A673 (cell line): ENCODE measurements around the gene MTHFD1L.
"Not testable (repeated sequence)": the region's sequence is repeated elsewhere in the genome, so short reads cannot be mapped to it uniquely, and the experiment has no call there.

Source experiments
- EZH2 ChIP-seq: fragments of 200-600 bp; sonication (generic); IDR thresholded peaks from 2 replicates; pipeline ENCODE4 v1.6.1; 2017; ENCODE audit warnings: borderline replicate concordance, low read depth, mild to moderate bottlenecking, mixed read lengths, antibody characterized with exemption, low read length; ENCODE audit not compliant: poor library complexity, severe bottlenecking
- TF ChIP-seq, protein P1 (sequence below): fragments of 300-800, 200-600 bp; sonication (generic); conservative IDR thresholded peaks from 2 replicates; pipeline ENCODE4 v1.5.1; 2017; ENCODE audit warnings: low read depth, mild to moderate bottlenecking, antibody characterized with exemption, low read length, moderate library complexity, mixed read lengths

DNA sequence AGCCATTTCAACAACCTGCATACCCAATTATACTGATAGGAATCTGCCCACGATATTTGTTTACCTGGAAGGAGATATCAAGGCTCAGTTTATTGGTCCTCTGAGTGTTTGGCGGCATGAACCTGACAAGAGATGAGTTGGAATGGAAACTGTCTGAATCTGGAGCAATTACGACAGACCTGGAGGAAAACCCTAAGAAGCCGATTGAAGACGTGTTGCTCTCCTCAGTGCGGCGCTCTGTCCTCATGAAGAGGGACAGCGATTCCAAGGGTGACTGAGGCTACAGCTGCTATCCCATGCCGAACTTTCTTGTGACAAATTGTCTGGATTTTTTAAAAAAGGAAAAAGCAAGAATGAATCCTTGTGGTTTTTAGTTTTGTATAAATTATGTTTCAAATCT lies 37.4 kb upstream of the MTHFD1L start:
- TF ChIP-seq, protein P1, sequence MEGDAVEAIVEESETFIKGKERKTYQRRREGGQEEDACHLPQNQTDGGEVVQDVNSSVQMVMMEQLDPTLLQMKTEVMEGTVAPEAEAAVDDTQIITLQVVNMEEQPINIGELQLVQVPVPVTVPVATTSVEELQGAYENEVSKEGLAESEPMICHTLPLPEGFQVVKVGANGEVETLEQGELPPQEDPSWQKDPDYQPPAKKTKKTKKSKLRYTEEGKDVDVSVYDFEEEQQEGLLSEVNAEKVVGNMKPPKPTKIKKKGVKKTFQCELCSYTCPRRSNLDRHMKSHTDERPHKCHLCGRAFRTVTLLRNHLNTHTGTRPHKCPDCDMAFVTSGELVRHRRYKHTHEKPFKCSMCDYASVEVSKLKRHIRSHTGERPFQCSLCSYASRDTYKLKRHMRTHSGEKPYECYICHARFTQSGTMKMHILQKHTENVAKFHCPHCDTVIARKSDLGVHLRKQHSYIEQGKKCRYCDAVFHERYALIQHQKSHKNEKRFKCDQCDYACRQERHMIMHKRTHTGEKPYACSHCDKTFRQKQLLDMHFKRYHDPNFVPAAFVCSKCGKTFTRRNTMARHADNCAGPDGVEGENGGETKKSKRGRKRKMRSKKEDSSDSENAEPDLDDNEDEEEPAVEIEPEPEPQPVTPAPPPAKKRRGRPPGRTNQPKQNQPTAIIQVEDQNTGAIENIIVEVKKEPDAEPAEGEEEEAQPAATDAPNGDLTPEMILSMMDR: not testable (repeated sequence)
- not testable (repeated sequence) for TF ChIP-seq EZH2
